GM12801 (cell line): ENCODE data around the gene SLC24A5.

Experiments used
- CTCF ChIP-seq: IDR thresholded peaks from one replicate; pipeline ENCODE4 v1.5.1; 2011; ENCODE audit warnings: control low read depth; ENCODE audit not compliant: insufficient read length; ENCODE audit errors: extremely low read depth

Gene SLC24A5

DNA sequence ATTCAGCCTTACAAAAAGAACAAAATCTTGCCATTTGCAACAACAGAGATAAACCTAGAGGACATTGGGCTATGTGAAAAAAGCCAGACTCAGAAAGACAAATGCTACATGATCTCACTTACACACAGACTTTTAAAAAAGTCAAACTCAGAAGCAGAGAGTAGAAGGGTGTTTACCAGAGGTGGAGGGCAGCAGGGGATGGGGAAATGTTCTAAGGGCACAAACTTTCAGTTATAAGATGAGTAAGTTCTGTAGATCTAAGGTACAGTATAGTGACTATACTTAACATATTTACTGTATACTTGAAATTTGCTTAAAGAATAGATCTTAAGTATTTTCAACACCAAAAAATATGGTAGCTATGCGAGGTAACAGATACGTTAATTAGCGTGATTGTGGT, 54.3 kb downstream of the SLC24A5 start:
- TF ChIP-seq CTCF, result no peak

DNA sequence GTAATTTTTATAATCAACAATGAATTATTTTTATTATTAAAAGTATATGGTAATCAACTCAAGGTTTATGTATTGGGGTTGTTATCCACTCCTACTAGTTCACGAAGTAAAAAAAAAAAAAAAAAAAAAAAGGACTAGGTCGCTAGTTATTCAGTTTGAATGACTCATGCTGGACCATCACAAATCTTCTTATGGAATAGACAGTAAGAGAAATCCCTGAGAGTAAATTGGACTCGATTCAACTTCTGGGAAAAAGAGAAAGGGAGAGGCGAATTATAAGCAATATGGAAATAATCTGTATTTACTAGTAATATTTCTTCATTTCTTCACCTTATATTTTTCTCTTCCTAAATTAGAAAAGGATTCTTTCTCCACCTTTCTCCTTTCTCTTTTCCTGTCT, 55.3 kb downstream of the SLC24A5 start:
- no peak for TF ChIP-seq CTCF

DNA sequence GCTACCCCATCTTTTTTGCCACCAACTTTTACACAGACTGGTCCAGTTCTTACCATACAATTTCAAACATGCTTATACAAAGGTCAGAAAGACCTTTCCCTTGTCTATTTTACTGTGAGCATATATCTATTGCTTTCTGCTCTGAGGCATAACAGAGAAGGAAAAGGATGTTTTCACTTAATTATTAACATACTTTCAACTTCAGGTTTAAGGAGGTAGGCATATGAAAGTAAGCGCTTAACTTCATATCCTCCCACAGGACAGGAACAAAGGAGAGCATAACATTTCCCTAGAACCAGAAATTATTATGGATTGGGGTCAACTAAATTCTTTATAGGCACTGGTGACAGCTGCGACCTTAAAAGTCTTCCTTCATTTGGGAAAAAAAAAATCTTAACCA, 56.2 kb downstream of the SLC24A5 start:
- no peak for TF ChIP-seq CTCF

DNA sequence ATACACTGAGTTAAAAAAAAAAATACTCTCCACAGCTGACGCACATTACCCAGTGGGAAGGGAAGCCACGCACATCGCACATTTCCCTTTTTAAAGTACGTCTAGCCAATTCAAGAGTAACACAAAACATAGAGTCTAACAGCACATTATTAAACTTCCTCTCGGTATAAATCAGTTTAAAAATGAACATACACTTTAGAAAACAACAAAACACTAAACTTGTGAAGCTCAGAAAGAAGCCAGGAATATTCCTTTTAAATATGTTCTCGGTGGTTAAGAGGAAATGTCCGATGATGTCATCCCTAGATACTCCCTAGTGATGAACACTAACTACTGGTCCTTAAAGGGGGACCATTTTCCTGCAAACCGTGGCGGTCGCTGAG, 56.6 kb downstream of the SLC24A5 start:
- no peak for TF ChIP-seq CTCF

DNA sequence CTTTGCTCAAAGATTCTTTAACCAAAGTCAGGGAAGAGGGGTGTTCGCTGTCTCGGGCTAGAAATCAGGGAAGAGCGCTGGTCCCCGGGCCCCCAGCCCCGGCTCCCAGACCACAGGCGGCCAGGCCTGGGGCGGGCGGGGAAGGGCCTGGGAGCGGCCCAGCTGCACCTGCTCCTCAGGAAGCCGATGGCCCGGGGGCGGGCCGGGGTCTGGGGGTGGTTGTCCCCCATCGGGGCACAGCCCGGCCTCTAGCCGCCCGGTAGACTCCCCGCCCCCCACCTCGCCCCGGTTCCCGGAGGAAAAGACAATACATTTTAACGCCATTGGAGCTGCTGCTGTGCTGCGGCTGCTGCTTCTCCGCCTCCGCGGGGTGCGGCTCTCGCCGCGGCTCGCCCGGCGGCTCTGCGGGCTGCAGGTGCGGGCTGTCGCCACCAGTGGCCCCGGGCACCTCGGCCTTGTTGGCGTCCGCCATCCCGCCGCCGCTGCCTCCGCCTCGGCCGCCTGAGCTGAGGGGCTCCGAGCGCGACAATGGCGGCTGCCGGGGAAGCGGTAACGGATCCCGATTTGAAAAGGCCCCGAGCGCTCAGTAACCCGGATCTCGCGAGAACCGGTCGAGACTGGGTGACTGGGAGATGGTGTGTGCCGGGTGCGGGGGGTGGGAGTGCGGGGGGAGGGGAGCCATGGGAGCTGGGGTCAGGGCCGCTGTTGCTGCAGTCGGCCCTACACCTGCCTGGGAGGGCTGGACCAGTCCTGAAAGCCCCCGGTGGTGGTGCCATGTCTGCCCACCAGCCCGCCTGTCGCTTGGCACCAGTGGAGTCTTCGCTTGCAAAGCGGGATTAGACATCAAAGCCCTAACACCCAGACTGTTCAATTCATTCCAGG, 57.2 kb downstream of the SLC24A5 start, which contains the start of gene MYEF2:
Gene MYEF2, minus strand, starts transcription at position 530 of the 882 bp plus-strand sequence. Its CDS starts 58 bp downstream, at position 472.
- TF ChIP-seq CTCF, result no peak

DNA sequence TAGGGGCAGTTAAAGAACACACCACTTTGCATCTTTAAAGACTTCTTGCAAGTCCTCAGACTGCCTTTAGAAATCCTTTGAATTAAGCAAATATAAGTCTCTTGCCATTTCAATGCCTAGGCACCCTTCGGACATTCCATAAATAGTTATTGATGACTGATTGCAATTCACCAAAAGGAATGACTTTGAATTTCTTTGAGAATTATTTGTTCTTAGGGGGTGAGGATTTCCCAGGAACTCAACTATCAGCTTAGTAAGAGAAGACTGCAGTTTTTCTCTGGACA, 57.8 kb downstream of the SLC24A5 start:
- no peak for TF ChIP-seq CTCF

GRCh38 chr15:48182749-48183148, 62.0 kb downstream of the SLC24A5 start:
- TF ChIP-seq CTCF, result no peak
